ENCODE measurements around the gene BOLA3.
A peak's percentile ranks its signal among the peaks of the same experiment; 100 is the strongest.
"Not testable (repeated sequence)": the region's sequence is repeated elsewhere in the genome, so short reads cannot be mapped to it uniquely, and the experiment has no call there.

BOLA3 gene

DNA sequence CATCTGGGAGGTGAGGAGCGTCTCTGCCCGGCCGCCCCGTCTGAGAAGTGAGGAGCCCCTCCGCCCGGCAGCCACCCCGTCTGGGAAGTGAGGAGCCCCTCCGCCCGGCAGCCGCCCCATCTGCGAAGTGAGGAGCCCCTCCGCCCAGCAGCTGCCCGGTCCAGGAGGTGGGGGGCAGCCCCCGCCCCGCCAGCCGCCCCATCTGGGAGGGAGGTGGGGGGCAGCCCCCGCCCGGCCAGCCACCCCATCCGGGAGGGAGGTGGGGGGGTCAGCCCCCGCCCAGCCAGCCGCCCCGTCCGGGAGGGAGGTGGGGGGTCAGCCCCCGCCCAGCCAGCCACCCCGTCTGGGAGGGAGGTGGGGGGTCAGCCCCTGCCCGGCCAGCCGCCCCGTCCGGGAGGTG is 23.8 kb downstream of the BOLA3 start:
- H3K4me3 ChIP-seq (ENCODE audit: low read depth, low read length); H3K27ac ChIP-seq (ENCODE audit: low read depth, low read length); H3K36me3 ChIP-seq (ENCODE audit: insufficient read depth, low read length): not testable (repeated sequence)

DNA sequence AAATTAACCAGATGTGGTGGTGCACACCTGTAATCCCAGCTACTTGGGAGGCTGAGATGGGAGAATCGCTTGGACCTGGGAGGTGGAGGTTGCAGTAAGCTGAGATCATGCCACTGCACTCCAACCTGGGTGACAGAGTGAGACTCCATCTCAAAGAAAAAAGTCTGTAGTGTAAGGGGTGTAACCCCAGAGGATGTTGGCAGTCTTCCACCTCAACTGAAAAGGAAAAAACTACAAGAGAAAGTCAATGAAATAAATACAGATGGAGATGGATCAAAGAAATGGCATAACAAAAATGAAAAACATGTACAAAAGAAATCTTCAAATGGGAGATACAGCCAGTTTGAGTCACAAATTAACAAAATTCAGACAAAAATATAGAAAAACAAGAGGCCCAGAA is 25.9 kb downstream of the BOLA3 start:
- H3K4me3 ChIP-seq (ENCODE audit: low read depth, low read length); H3K36me3 ChIP-seq (ENCODE audit: insufficient read depth, low read length); H3K4me1 ChIP-seq (ENCODE audit: control insufficient read depth, insufficient read depth, low read length, unreplicated experiment); H2AFZ ChIP-seq (ENCODE audit: low read length, unreplicated experiment); H3K79me2 ChIP-seq (ENCODE audit: control insufficient read depth, insufficient read depth, low read length, unreplicated experiment); H3K27me3 ChIP-seq (ENCODE audit: insufficient read depth, low read length); H3K27ac ChIP-seq (ENCODE audit: low read depth, low read length): not testable (repeated sequence)

More for the DNA sequence above, 23.8 kb downstream of the BOLA3 start:
- H3K4me1 ChIP-seq (ENCODE audit: control insufficient read depth, insufficient read depth, low read length, unreplicated experiment); H3K27me3 ChIP-seq (ENCODE audit: insufficient read depth, low read length); H2AFZ ChIP-seq (ENCODE audit: low read length, unreplicated experiment); H3K79me2 ChIP-seq (ENCODE audit: control insufficient read depth, insufficient read depth, low read length, unreplicated experiment): not testable (repeated sequence)

DNA sequence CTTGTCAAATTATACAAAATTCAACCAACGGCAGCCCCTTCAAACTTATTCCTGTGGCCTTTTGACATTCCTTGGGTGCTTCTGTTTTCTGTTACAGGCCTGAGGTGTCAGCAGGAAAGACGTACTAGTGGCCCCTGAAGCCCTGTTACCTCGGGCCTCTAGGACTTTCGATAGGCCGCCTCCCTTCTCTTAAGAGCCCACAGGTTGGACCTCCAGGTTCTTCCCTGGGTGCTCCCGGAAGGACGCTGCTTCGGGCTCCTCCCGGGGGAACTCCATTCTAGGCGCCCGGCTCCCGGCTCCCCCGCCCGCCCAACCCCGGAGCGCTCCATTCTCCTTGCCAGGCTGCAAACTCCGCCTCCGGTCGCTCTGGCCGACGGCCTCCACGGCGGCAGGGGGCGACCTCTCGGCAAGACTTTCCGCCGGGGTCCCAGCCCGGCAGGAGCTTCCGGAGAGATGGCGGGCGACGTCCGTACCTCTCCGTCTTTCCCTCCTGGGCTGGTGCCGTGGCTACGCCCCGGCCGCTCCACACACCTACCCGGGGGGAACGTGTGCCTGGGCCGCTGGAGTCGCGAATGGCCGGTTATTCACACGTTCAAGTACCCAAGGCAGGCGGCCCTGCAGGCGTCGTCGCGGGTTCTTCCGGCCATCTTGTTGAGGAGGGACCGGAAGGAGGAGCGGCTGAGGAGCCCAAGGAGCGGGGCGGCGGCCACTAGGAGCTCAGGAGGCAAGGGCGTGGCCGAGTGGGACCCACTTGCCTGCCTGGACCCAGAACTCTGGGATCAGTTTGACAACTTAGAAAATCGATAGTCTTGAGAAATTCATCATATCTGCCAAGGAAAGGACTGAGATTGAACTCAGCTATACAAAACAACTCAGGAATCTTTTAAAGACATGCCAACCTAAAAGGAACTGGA is 27.5 kb downstream of the BOLA3 start:
- H2AFZ ChIP-seq (ENCODE audit: low read length, unreplicated experiment), result peak overlapping the region; percentile 90

DNA sequence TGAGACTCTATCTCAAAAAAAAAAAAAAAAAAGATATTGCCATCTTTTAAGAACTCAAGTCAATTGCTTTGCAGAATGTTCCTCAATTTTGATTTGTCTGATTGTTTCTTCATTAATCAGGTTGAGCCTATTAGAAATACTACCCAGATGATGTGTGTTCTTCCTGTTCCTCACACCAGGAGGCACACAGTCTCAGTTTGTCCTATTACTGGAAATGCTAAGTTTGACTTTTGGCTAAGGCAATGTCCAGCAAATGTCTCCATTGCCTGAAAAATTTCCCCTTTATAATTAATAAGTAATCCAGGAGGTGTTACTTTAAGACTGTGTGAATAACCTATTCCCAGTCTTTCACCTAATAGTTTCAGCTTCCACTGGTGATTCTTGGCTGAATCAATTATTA is 28.4 kb downstream of the BOLA3 start:
- Histone ChIP-seq H3K4me1 (ENCODE audit: control insufficient read depth, insufficient read depth, low read length, unreplicated experiment) (no peaks in the 10 kb centered on the region), H3K79me2 (ENCODE audit: control insufficient read depth, insufficient read depth, low read length, unreplicated experiment) (no peaks in the 10 kb centered on the region), H3K27me3 (ENCODE audit: insufficient read depth, low read length) (no peaks in the 10 kb centered on the region), H2AFZ (ENCODE audit: low read length, unreplicated experiment) (peak overlapping the region; percentile 90), H3K27ac (ENCODE audit: low read depth, low read length) (no peak overlapping the region), H3K36me3 (ENCODE audit: insufficient read depth, low read length) (no peaks in the 10 kb centered on the region), H3K4me3 (ENCODE audit: low read depth, low read length) (peak overlapping the region; percentile 90)

More for the DNA sequence above, 27.5 kb downstream of the BOLA3 start:
- peak overlapping the region; percentile 90 for H3K4me3 ChIP-seq (ENCODE audit: low read depth, low read length)
- H3K27me3 ChIP-seq (ENCODE audit: insufficient read depth, low read length), result no peaks in the 10 kb centered on the region
- no peaks in the 10 kb centered on the region for H3K79me2 ChIP-seq (ENCODE audit: control insufficient read depth, insufficient read depth, low read length, unreplicated experiment)
- H3K27ac ChIP-seq (ENCODE audit: low read depth, low read length), result peak overlapping the region; percentile 52; the same call in 1 of the 2 replicates
- no peaks in the 10 kb centered on the region for H3K4me1 ChIP-seq (ENCODE audit: control insufficient read depth, insufficient read depth, low read length, unreplicated experiment)
- H3K36me3 ChIP-seq (ENCODE audit: insufficient read depth, low read length), result no peaks in the 10 kb centered on the region

DNA sequence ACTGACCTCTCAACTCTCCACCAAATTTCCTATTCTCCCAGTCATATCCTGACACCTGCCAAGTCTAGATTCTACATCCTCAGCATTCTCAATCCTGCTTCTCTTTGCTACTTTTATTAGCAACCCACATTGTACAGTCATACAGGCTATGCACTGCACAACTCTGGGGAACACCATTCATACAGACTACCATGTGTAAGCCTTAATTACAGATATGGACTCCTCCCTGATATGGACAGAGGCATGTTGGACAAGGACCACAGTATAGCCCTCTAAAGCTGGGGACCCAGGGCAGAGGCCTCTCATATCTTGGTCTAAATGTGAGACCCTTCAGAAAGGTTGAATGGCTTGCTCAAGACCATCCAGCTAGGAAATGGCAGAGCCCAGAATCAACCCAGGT is 36.3 kb downstream of the BOLA3 start:
- Histone ChIP-seq H2AFZ (ENCODE audit: low read length, unreplicated experiment) (no peak overlapping the region), H3K4me3 (ENCODE audit: low read depth, low read length) (no peak overlapping the region), H3K27ac (ENCODE audit: low read depth, low read length) (no peak overlapping the region), H3K36me3 (ENCODE audit: insufficient read depth, low read length) (no peaks in the 10 kb centered on the region), H3K27me3 (ENCODE audit: insufficient read depth, low read length) (no peaks in the 10 kb centered on the region), H3K4me1 (ENCODE audit: control insufficient read depth, insufficient read depth, low read length, unreplicated experiment) (no peaks in the 10 kb centered on the region), H3K79me2 (ENCODE audit: control insufficient read depth, insufficient read depth, low read length, unreplicated experiment) (no peaks in the 10 kb centered on the region)

DNA sequence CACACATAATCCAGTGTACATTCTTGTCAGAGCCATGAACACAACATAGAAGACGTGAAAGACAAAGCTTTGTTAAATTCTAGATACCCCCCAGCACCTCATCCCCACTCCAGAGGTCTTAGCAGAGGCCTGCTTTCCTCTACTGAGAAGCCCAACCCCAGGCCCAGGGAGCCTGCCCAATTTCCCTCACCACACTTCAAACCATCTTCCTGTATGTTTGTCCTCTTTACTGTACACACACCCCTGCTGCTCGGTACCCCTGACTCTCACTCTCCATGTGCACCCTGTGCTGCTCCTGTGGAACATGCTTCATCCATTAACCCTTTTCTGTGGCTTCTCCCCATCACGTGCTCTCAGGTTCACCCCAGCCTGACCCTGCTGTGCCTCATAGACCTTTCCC is 37.2 kb downstream of the BOLA3 start:
- Histone ChIP-seq H3K27ac (ENCODE audit: low read depth, low read length) (no peak overlapping the region), H3K4me1 (ENCODE audit: control insufficient read depth, insufficient read depth, low read length, unreplicated experiment) (no peaks in the 10 kb centered on the region), H3K27me3 (ENCODE audit: insufficient read depth, low read length) (no peaks in the 10 kb centered on the region), H3K36me3 (ENCODE audit: insufficient read depth, low read length) (no peaks in the 10 kb centered on the region), H2AFZ (ENCODE audit: low read length, unreplicated experiment) (no peak overlapping the region), H3K4me3 (ENCODE audit: low read depth, low read length) (no peak overlapping the region), H3K79me2 (ENCODE audit: control insufficient read depth, insufficient read depth, low read length, unreplicated experiment) (no peaks in the 10 kb centered on the region)

DNA sequence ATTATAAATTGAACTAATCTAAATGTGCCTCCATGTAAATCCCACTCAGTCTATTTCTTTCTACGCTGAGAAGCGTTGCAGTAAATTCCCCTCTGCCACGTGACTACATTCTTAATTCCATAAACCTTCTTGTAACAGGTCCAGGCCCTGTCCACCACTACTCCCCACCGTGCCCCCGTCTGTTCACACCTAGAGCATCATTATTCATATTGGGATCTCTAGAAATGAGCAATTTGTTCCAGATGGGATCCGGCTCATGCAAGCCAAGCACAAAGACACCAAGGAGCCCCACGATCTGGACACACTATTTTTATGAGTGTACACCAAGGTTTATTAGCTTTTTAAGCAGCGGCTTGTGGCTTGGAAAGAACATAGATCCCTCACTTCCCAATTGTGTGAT is 38.2 kb downstream of the BOLA3 start:
- no peak overlapping the region for H2AFZ ChIP-seq (ENCODE audit: low read length, unreplicated experiment)
- no peaks in the 10 kb centered on the region for H3K79me2 ChIP-seq (ENCODE audit: control insufficient read depth, insufficient read depth, low read length, unreplicated experiment)
- no peak overlapping the region for H3K4me3 ChIP-seq (ENCODE audit: low read depth, low read length)
- no peaks in the 10 kb centered on the region for H3K4me1 ChIP-seq (ENCODE audit: control insufficient read depth, insufficient read depth, low read length, unreplicated experiment)
- H3K36me3 ChIP-seq (ENCODE audit: insufficient read depth, low read length), result no peaks in the 10 kb centered on the region
- H3K27me3 ChIP-seq (ENCODE audit: insufficient read depth, low read length), result no peaks in the 10 kb centered on the region
- H3K27ac ChIP-seq (ENCODE audit: low read depth, low read length), result no peak overlapping the region

DNA sequence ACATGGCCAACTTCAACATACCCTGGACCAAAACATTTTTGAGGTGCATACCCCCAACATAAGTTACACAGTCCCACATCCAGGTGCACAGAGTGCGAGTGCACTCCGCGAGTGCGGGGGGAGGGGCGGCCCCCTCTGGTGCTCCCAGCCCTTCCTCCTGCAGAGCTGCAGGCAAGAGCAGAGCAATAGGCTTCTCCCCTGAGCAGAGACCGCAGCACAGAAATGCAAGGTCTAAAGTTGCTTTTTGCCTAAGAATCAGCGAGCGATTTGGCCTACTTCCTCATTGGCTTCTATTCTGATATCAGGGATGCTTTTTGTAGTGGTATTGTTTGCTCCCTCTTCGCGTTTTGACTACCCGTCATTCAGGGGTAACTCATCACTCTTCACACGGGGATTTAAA is 40.6 kb downstream of the BOLA3 start:
- H3K27ac ChIP-seq (ENCODE audit: low read depth, low read length), result no peak overlapping the region
- no peaks in the 10 kb centered on the region for H3K4me1 ChIP-seq (ENCODE audit: control insufficient read depth, insufficient read depth, low read length, unreplicated experiment)
- no peak overlapping the region for H3K4me3 ChIP-seq (ENCODE audit: low read depth, low read length)
- H3K36me3 ChIP-seq (ENCODE audit: insufficient read depth, low read length), result peaks cover 4% of the 10 kb centered on the region; the same call in 1 of the 2 replicates
- H3K27me3 ChIP-seq (ENCODE audit: insufficient read depth, low read length), result no peaks in the 10 kb centered on the region
- no peaks in the 10 kb centered on the region for H3K79me2 ChIP-seq (ENCODE audit: control insufficient read depth, insufficient read depth, low read length, unreplicated experiment)
- no peak overlapping the region for H2AFZ ChIP-seq (ENCODE audit: low read length, unreplicated experiment)

DNA sequence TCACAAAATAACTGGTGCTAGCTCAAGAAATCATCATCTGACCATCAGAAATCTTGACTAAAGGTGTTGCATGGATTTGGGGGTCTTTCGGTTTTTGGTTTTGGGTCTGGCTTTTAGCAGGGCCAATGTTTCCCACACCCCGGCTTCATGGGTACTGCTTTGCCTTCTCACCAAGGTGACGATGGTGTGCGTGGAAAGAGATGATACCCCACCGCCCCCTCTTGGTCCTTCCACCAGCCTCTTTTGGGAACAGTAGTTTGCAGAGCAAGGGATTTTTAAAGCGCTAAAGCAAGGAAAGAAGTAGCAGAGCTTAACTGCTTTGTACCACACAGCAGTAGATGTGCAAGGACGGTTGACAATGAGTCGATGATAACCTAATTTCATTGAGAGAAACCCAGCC is 42.3 kb downstream of the BOLA3 start:
- H3K4me3 ChIP-seq (ENCODE audit: low read depth, low read length), result no peak overlapping the region

DNA sequence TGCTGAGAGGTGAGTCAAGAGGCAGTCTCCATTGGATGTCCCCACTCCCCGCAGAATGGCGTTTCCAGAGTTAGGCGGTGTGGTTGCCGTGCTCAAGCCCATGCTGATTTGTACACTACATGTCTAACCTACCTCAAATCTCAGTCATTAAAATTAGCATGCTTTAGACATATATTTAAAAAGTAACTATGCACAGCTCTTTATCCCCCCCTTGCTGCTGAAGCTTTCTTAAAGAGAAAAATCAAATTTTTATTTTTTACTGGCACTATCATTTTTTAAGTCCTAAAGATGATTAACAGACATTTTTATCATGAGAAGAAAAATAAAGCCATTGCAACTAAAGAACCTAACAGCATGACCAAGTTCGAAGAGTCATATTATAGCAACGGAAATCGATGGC is 42.9 kb downstream of the BOLA3 start:
- Histone ChIP-seq H3K36me3 (ENCODE audit: insufficient read depth, low read length) (peaks cover 4% of the 10 kb centered on the region; the same call in 1 of the 2 replicates), H3K4me3 (ENCODE audit: low read depth, low read length) (no peak overlapping the region), H3K27me3 (ENCODE audit: insufficient read depth, low read length) (no peaks in the 10 kb centered on the region)

More for the DNA sequence above, 42.3 kb downstream of the BOLA3 start:
- Histone ChIP-seq H3K4me1 (ENCODE audit: control insufficient read depth, insufficient read depth, low read length, unreplicated experiment) (no peaks in the 10 kb centered on the region), H3K27me3 (ENCODE audit: insufficient read depth, low read length) (no peaks in the 10 kb centered on the region), H3K36me3 (ENCODE audit: insufficient read depth, low read length) (peaks cover 4% of the 10 kb centered on the region; the same call in 1 of the 2 replicates), H3K27ac (ENCODE audit: low read depth, low read length) (no peak overlapping the region), H2AFZ (ENCODE audit: low read length, unreplicated experiment) (no peak overlapping the region), H3K79me2 (ENCODE audit: control insufficient read depth, insufficient read depth, low read length, unreplicated experiment) (no peaks in the 10 kb centered on the region)

DNA sequence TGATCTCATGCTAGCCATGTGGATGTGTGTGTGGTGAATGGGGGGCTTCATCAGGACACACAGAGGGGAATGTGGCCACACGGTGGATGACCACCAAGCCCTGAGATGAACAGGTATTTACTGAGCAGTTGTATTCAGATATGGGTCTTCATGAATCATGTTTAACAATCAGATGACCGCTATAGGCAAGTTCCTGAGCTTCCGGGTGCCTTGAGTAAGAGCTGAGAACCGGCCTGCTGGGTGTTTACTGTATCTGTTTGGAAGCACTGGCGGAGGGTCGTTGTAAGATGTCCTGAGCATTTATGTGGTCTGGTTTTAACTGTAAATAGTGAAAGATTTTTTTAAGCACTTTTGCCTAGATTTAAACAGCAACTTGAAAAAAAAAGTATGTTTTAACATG is 43.9 kb downstream of the BOLA3 start:
- H3K79me2 ChIP-seq (ENCODE audit: control insufficient read depth, insufficient read depth, low read length, unreplicated experiment), result no peaks in the 10 kb centered on the region
- no peaks in the 10 kb centered on the region for H3K27me3 ChIP-seq (ENCODE audit: insufficient read depth, low read length)
- no peak overlapping the region for H3K27ac ChIP-seq (ENCODE audit: low read depth, low read length)
- H3K36me3 ChIP-seq (ENCODE audit: insufficient read depth, low read length), result peaks cover 4% of the 10 kb centered on the region; the same call in 1 of the 2 replicates
- no peaks in the 10 kb centered on the region for H3K4me1 ChIP-seq (ENCODE audit: control insufficient read depth, insufficient read depth, low read length, unreplicated experiment)
- H3K4me3 ChIP-seq (ENCODE audit: low read depth, low read length), result no peak overlapping the region
- no peak overlapping the region for H2AFZ ChIP-seq (ENCODE audit: low read length, unreplicated experiment)

More for the DNA sequence above, 42.9 kb downstream of the BOLA3 start:
- Histone ChIP-seq H3K27ac (ENCODE audit: low read depth, low read length) (no peak overlapping the region), H3K4me1 (ENCODE audit: control insufficient read depth, insufficient read depth, low read length, unreplicated experiment) (no peaks in the 10 kb centered on the region), H2AFZ (ENCODE audit: low read length, unreplicated experiment) (no peak overlapping the region), H3K79me2 (ENCODE audit: control insufficient read depth, insufficient read depth, low read length, unreplicated experiment) (no peaks in the 10 kb centered on the region)

Data from ACC112 (cell line).